Neutrophil (primary cell): Measurements from ENCODE around the gene TMED5.
"Not testable (repeated sequence)": the region's sequence is repeated elsewhere in the genome, so short reads cannot be mapped to it uniquely, and the experiment has no call there.

Experiments
- H3K27ac ChIP-seq: fragments of 200-600 bp; sonication (generic); 2 replicates; pipeline ENCODE4 v1.5.1; 2016; ENCODE audit warnings: mild to moderate bottlenecking, moderate library complexity
- H3K27me3 ChIP-seq: fragments of 200-600 bp; sonication (generic); 2 replicates; pipeline ENCODE4 v1.6.0; 2016; ENCODE audit warnings: mild to moderate bottlenecking
- H3K36me3 ChIP-seq: fragments of 200-600 bp; sonication (generic); 2 replicates; pipeline ENCODE4 v1.5.1; 2017
- H3K4me1 ChIP-seq, 2 experiments: fragments of 200-600 bp in 1 of 2; sonication (generic) in 1 of 2; 1 replicate in 1 of 2; 2 replicates in 1 of 2; pipeline versions ENCODE4 v1.5.1 to v1.6.1; 2013 to 2016; ENCODE audit warnings: low read depth in 1 of 2, low read length in 1 of 2, mild to moderate bottlenecking in 1 of 2, moderate library complexity in 1 of 2; ENCODE audit not compliant: control insufficient read depth in 1 of 2, insufficient read depth in 1 of 2
- H3K4me3 ChIP-seq, 2 experiments: fragments of 200-600 bp in 1 of 2; sonication (generic) in 1 of 2; 1 replicate in 1 of 2; 2 replicates in 1 of 2; pipeline ENCODE4 v1.5.1; 2013 to 2016; ENCODE audit warnings: low read depth in 1 of 2, low read length in 1 of 2, mild to moderate bottlenecking in 1 of 2, moderate library complexity in 1 of 2
- H3K9me3 ChIP-seq: fragments of 200-600 bp; sonication (generic); 2 replicates; pipeline ENCODE4 v1.5.1; 2016
- TF ChIP-seq, protein P1 (sequence below): fragments of 200-600 bp; sonication (generic); IDR thresholded peaks from 2 replicates; pipeline ENCODE4 v1.5.1; 2016; ENCODE audit warnings: antibody characterized with exemption

The TMED5 gene

DNA sequence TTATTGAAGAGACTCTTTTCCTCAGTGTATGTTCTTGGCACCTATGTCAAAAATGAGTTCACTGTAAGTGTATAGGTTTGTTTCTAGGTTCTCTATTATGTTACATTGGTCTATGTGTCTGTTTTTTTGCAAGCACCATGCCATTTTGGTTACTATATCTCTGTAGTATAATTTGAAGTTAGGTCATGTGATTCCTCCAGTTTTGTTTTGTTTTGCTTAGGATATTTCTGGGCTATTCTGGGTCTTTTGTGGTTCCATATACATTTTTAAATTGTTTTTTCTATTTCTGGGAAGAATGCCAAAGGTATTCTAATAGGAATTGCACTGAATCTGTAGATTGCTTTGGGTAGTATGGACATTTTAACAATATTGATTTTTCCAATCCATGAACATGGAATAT is 13.2 kb downstream of the TMED5 start:
- Histone ChIP-seq H3K9me3 (no peaks in the 10 kb centered on the region), H3K27ac (no peak overlapping the region), H3K36me3 (no peaks in the 10 kb centered on the region), H3K4me1 (peaks cover 19 to 34% of the 10 kb centered on the region in 2 experiments), H3K4me3 (no peak overlapping the region), H3K27me3 (no peaks in the 10 kb centered on the region)
- TF ChIP-seq, protein P1, sequence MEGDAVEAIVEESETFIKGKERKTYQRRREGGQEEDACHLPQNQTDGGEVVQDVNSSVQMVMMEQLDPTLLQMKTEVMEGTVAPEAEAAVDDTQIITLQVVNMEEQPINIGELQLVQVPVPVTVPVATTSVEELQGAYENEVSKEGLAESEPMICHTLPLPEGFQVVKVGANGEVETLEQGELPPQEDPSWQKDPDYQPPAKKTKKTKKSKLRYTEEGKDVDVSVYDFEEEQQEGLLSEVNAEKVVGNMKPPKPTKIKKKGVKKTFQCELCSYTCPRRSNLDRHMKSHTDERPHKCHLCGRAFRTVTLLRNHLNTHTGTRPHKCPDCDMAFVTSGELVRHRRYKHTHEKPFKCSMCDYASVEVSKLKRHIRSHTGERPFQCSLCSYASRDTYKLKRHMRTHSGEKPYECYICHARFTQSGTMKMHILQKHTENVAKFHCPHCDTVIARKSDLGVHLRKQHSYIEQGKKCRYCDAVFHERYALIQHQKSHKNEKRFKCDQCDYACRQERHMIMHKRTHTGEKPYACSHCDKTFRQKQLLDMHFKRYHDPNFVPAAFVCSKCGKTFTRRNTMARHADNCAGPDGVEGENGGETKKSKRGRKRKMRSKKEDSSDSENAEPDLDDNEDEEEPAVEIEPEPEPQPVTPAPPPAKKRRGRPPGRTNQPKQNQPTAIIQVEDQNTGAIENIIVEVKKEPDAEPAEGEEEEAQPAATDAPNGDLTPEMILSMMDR = no peak

DNA sequence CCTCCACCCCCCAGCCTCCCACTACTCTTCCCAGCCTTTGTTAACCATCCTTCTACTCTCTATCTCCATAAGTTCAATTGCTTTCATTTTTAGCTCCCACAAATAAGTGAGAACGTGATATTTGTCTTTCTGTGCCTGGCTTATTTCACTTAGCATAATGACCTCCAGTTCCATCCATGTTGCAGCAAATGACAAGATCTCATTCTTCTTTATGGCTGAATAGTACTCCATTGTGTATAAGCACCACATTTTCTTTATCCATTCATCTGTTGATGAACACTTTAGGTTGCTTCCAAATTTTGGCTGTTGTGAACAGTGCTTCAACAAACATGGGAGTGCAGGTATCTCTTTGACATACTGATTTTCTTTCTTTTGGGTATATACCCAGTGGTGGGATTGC is 14.3 kb downstream of the TMED5 start:
- H3K4me1 ChIP-seq = peaks cover 26 to 33% of the 10 kb centered on the region in 2 experiments
- not testable (repeated sequence) for H3K4me3 ChIP-seq, H3K27me3 ChIP-seq, H3K9me3 ChIP-seq, H3K36me3 ChIP-seq
- peak overlapping the region; percentile 85 for H3K27ac ChIP-seq

DNA sequence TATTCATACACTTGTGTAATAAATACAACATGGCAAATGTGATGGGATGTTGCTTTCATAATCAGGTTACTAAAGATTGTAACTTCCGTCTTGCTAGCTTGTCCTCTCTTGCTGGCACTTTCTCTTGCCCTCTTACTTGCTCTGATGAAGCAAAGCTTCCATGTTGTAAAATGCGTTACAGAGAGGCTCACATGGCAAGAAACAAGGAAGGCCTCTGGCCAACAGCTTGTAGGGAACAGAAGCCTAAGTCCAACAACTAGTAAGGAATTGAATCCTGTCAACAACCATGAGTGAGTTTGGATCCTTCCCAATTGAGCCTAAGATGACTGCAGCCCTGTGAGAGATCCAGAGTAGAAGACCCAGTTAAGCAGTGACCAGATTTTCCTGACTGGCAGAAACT is 15.4 kb downstream of the TMED5 start:
- Histone ChIP-seq H3K36me3 (no peaks in the 10 kb centered on the region), H3K4me1 (peaks cover 26 to 30% of the 10 kb centered on the region in 2 experiments), H3K4me3 (peak overlapping the region; percentile 14 to 17), H3K9me3 (no peaks in the 10 kb centered on the region), H3K27me3 (no peaks in the 10 kb centered on the region), H3K27ac (peak overlapping the region; percentile 85)
- TF ChIP-seq, protein P1 = no peak

DNA sequence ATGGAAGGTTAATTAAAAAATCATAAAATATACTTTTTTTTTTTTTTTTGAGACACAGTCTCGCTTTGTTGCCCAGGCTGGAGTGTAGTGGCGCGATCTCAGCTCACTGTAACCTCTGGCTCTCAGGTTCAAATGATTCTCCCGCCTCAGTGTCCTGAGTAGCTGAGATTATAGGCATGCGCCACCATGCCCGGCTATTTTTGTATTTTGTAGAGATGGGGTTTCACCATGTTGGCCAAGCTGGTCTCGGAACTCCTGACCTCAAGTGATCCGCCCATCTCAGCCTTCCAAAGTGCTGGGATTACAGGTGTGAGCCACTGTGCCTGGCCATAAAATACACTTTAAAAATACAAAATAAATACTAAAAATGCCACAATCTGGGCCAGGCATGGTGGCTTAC is 16.9 kb downstream of the TMED5 start:
- H3K27ac ChIP-seq, H3K36me3 ChIP-seq, H3K27me3 ChIP-seq, H3K4me3 ChIP-seq, H3K9me3 ChIP-seq: not testable (repeated sequence)
- H3K4me1 ChIP-seq = peaks cover 26 to 30% of the 10 kb centered on the region in 2 experiments

DNA sequence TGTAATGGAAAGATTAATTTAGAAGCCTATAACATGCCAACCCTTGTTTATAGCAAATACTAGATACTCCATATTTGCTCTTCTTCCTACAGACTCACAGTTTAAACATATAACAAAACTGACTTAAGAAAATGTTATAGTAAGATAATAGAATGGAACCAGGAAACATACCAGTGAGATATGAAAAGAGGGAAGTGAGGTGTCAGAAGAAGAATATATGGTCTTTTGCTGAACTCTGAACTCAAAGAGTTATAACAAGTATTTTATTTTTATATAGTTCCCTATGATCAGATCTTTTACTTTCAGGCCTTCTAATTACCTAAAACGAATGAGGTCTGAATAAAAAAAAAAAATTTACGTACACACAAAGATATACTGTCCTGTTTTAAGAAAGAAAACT is 20.9 kb downstream of the TMED5 start:
- Histone ChIP-seq H3K4me1 (peaks cover 14 to 19% of the 10 kb centered on the region in 2 experiments), H3K9me3 (no peaks in the 10 kb centered on the region), H3K36me3 (peaks cover 43% of the 10 kb centered on the region), H3K27ac (no peak overlapping the region), H3K4me3 (no peak overlapping the region), H3K27me3 (no peaks in the 10 kb centered on the region)
- TF ChIP-seq, protein P1 = no peak

DNA sequence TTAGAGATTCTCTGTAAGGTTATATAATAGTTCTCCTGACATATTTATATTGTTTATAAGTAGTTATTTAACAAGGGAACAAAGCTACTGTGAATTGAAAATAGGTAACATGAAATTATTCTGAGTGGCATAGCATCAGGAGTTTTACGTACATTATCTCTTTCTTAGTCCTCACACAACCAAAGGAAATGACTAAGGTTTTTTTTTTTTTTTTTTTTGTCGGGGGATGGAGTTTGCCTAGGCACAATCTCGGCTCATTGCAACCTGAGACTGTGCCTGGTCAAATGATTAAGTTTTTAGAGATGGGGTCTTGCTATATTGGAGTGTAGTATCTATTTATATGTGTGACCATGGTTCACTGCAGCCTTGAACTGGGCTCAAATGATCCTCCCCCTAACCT is 24.9 kb downstream of the TMED5 start:
- peaks cover 4 to 7% of the 10 kb centered on the region in 2 experiments for H3K4me1 ChIP-seq
- TF ChIP-seq, protein P1 = no peak
- no peaks in the 10 kb centered on the region for H3K27me3 ChIP-seq
- H3K9me3 ChIP-seq = no peaks in the 10 kb centered on the region
- H3K27ac ChIP-seq = no peak overlapping the region
- no peak overlapping the region for H3K4me3 ChIP-seq
- peaks cover 78% of the 10 kb centered on the region for H3K36me3 ChIP-seq

DNA sequence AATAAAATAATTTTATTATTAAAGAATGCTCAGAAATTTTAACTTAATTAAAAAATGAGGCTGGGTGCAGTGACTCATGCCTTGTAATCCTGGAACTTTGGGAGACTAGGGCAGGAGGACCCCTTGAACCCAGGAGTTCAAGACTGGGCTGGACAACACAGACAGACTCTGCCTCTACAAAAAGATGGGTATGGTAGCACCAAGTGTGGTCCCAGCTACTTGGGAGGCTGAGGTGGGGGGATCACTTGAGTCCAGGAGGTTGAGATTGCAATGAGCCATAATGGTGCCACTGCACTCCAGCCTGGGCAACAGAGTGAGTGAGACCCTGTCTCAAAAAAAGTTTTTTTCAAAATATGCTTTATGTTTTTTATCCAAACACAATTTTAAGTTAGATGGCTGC is 25.3 kb downstream of the TMED5 start:
- TF ChIP-seq, protein P1 = no peak
- H3K9me3 ChIP-seq = no peaks in the 10 kb centered on the region
- H3K4me3 ChIP-seq = no peak overlapping the region
- peaks cover 82% of the 10 kb centered on the region for H3K36me3 ChIP-seq
- H3K4me1 ChIP-seq = peaks cover 4 to 7% of the 10 kb centered on the region in 2 experiments
- no peaks in the 10 kb centered on the region for H3K27me3 ChIP-seq
- no peak overlapping the region for H3K27ac ChIP-seq
